OCI-LY1 (cell line): ENCODE data around the gene ZBTB7C.

Source experiments
- EZH2 ChIP-seq: fragments of 200-600 bp; sonication (generic), shearing (Covaris generic); IDR thresholded peaks from 2 replicates; pipeline ENCODE4 v1.8.0; 2017; ENCODE audit warnings: borderline replicate concordance, mixed run types, mild to moderate bottlenecking, antibody characterized with exemption, low read length, moderate library complexity, mixed read lengths
- TF ChIP-seq, protein P1 (sequence below): fragments of 200-600 bp; sonication (generic), shearing (Covaris generic); IDR thresholded peaks from 2 replicates; pipeline ENCODE4 v1.5.1; 2017; ENCODE audit warnings: mild to moderate bottlenecking, antibody characterized with exemption, low read length, moderate library complexity, mixed read lengths

DNA sequence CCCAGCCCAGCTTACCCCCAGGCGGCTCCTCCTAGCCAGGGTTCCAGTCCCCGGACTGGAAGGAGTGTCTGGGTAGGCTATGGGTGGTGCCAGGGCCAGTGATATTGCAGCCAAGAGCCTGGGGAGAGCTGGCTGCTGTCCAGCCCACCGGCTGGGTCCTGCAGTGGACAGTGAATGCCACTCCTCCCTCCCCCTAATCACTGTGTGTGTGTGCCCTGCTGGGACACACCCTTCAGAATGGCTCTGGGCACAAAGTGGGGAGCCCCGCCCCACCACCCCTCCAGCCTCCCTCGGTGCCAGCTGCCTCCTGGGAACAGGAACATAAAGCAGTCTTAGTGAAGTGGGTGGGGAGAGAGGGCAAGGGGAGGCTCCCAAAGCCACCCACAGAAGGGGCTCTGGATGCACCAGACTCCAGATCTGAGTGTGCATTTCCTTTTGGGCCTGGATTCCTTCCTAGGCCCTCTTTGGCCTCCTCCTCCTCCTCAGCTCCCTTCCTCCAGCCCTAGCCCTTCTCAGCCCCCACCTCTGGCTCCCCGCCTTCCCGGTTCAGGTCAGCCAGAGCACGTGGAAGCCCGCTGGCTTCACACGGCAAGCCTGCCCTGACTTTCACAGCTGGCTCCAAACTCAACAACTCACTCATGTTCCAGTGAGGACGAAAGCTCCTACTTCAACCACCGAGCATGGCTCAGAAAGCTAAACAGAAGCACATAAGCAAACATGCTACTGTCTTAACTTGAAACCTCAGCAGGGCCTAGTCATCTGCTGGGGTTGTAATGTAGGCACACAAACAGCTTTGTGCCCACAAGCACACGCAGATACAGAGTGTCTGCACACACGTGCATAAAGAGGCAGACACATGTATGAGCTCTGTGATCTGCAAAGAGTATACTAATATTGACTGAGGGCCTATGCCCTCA is 269.5 kb downstream of the ZBTB7C start:
- TF ChIP-seq, protein P1, sequence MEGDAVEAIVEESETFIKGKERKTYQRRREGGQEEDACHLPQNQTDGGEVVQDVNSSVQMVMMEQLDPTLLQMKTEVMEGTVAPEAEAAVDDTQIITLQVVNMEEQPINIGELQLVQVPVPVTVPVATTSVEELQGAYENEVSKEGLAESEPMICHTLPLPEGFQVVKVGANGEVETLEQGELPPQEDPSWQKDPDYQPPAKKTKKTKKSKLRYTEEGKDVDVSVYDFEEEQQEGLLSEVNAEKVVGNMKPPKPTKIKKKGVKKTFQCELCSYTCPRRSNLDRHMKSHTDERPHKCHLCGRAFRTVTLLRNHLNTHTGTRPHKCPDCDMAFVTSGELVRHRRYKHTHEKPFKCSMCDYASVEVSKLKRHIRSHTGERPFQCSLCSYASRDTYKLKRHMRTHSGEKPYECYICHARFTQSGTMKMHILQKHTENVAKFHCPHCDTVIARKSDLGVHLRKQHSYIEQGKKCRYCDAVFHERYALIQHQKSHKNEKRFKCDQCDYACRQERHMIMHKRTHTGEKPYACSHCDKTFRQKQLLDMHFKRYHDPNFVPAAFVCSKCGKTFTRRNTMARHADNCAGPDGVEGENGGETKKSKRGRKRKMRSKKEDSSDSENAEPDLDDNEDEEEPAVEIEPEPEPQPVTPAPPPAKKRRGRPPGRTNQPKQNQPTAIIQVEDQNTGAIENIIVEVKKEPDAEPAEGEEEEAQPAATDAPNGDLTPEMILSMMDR, result no peak
- no peak for TF ChIP-seq EZH2
